GM18502 (cell line): ENCODE measurements around the gene CTNNB1.
A peak's percentile ranks its signal among the peaks of the same experiment; 100 is the strongest.

Experiments used
- ATAC-seq: cut with Tn5 transposase; IDR thresholded peaks from one replicate; pipeline ENCODE4 v1.9.1; 2021; ENCODE audit warnings: mild to moderate bottlenecking; ENCODE audit not compliant: unreplicated experiment, poor library complexity

Gene CTNNB1

GRCh38 chr3:41198950-41199865 lies at the start of gene CTNNB1:
CTNNB1 (plus strand) TSS chr3:41199505; CDS start chr3:41224069, 24,564 bp downstream.
- ATAC-seq, result peak; percentile 74

DNA sequence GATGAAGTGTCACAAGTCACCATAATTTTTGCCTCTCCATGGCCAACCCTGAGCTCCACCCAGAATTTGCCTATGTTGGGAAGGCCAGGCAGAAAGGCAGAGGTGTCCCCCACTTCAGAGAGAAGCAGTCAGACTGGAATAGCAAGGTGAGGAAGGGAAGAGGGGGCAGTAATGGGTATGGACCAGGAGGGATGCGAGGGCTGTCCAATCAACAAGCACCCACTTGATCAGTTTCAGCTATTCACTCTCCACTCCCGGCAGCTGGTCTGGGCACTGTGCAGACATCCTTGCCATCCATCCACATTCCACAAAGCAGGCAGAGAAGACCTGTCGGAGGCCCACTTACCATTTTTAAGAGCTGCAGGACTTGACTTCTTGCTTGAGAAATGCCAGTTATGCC lies 43.5 kb upstream of the CTNNB1 start:
- ATAC-seq, result no peak

DNA sequence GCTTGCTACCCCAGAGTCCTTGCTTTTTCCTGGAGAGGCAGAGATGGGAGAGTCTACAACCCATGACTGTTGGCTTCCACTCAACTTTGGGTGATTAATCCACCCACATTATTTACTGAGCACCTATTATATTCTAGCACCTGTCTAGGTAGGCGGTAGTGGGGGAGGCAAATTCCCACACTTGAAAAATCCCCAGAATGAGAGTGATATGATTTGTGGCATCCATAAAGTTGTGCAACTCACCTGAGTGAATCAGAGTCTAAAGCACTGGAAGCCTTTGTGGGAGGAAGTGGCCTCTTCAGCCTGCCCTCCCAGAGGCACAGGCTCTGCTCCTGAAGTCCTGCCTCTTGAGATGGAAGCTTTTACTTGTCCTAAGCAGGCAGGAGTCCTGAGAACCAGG lies 40.4 kb upstream of the CTNNB1 start:
- ATAC-seq, result no peak

- ATAC-seq, result no peak
Observed at GRCh38 chr3:41159588-41160189, 39.6 kb upstream of the CTNNB1 start.

GRCh38 chr3:41162541-41162940 lies 36.8 kb upstream of the CTNNB1 start:
- ATAC-seq, result no peak

- ATAC-seq, result no peak
Observed at GRCh38 chr3:41163006-41163405, 36.3 kb upstream of the CTNNB1 start.

DNA sequence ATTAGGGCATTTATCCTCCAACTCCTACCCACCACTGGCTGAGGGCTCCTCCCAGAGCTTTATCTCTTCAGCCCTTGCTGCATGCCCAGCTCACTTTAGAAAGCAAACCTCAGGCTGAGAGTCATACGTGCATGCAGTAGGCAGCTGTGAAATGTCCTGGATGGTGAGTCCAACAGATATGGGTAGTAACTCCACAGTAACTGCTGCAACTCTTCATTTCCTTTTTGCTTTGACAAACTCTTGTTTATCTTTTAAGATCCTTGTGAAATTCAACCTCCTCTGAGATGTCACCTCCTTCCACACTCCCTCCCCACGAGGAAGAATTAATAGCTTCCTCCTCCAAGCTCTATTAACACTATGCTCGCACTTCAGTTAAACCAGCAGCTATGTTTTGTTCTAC lies 35.9 kb upstream of the CTNNB1 start:
- no peak for ATAC-seq

DNA sequence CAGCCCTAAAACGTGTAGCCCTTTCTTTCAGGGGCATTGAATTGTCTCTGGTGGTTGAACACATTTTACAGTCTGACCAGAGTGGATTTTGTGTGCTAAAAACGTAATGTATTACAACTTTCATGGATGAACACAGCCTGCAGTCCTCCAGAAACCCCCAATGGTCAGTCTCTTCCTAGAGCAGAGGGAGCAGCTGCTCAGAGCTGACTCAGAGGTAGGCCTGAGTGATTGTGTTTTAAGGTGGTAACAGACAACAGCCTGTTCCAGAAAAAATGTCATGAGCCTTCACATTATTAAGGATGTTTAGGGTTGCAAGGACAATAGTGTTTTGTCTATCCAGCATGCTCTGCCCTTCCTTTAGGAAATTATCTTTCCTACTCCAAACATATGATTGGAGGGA lies 34.5 kb upstream of the CTNNB1 start:
- no peak for ATAC-seq

DNA sequence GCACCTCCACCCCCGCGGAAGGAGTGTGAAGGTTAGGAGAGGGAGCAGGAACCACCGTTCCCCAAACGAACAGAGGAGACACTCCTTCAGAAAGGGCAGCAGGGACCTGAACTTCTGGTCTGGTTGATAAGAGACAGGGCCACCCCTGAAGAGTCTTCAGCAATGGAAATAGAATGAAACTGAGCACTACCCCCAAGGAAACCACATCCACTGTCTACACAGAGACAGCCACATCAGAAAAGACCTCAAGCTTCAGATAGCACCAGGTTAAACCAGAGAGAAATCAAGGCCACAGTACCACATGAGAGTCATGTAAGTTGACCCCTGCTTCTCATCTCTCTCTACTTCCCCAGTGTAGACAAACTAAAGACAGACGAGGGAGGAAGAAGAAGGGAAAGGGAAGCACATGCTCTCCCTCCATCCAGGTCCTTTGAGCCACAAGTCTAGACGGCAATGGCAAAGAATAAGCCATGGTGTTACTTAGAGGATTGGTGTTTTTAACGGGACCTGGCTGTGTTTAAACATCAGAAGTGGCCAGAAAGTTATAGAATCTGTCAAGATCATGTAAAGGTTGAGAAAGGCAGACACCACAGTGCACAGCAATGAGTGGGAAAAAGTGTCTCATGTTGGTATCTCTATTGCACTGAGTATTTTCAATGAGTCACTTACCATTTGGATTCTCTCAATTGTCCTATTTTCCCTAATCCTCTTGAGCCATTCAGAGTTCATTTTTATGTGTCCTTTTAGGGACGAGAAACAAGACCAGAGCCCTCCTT lies 31.4 kb upstream of the CTNNB1 start:
- ATAC-seq, result no peak

DNA sequence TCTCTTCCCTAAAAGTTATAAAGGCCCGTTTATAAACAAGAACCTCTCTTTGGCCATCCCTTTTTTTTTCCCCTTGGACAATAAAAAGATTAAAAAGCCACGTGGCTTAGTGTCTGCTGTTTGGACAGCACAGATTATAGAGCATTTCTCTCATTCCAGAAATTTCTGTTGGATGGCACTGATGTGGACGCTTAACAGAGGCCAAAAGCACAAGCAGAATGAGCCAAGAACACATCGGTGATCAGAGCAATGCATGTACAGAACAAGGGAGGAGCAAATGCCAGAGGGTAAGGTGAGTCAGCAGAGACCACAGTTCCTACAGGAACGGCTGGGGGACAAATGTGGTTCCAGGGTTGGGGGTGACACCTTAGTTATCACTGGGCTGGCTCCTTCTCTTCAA lies 30.3 kb upstream of the CTNNB1 start:
- no peak for ATAC-seq

DNA sequence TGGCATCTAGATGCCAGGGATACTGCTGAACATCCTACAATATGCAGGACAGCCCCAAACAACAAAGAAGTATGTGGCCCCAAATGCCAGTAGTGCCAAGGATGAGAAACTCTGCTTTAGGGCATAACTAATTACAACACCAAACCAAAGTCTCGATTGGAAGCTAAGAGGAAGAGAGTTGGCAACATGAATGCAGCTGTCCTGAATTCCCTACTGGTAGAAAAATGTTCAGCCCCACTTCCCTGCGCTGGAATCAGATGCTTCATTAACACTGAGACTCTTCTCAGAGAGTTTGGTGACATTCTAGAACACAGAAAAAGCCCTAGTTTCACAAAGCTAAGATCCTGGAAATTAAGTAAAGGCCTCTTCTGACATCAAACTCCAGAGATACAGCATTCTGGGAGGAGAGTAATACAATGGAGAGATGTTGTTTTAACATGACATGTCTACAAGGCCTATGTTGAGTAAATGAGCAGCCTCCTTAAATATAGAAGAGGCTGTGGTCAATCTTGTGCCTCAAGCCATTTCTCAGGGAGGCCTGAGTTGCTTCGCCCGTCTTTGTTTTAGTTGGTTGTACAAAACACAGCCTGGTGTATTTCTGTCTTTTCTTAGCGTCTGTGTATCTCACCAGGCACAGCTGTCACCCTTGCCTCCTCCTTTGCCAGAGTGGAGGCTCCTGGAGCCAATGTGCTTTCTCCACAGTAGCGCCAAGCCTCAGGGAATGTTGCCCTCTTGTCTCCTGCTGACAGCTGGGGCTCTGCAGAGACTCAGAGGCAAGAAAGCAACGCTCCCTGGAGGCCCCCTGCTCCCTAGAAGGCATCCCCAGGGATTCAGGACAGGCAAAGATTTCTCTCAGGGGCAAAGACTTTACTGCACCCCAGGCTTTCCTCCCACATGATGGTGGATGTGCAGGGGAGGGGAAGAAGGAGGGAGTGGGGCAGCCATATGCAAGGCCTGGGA lies 25.1 kb upstream of the CTNNB1 start:
- no peak for ATAC-seq

- ATAC-seq, result no peak
Observed at GRCh38 chr3:41175365-41175764, 23.9 kb upstream of the CTNNB1 start.

DNA sequence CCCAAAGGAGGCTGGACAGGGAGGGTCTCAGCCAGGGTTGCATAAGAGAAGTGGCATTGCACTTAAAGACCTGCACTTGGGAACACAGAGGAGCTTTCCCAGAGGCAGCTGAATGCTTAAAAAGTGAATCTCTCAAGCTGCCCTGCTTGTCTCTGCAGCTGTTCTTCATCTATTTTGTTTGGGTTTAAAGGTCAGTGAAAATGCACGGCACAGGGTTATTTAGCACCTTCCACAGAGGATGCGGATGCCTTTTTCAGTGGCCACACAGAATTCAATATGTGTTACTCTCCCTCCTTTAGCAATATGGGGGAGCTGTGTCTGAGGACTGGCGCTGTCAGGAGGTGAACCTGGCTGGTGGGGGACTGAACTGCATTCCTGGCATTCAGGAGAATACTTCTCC lies 22.7 kb upstream of the CTNNB1 start:
- no peak for ATAC-seq

DNA sequence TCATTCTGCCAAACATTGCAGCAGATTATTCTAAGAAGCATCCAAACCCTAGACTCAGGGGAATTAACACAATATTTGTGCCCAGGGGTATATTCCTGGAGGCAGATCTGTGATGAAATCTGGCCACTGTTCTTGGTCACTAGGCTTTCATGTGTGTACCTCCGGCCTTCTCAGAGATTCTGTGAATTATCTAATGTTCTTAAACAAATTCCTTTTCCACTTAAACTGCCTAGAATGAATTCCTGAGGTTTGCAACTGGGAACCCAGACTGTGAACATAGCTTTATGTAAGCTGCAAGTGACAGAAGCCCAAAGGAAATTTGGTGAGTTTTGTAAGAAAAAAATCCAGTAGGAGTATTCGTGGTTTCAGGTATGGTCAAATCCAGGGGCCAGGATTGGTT lies 20.7 kb upstream of the CTNNB1 start:
- ATAC-seq, result no peak

- no peak for ATAC-seq
Observed at GRCh38 chr3:41180396-41180795, 18.9 kb upstream of the CTNNB1 start.

DNA sequence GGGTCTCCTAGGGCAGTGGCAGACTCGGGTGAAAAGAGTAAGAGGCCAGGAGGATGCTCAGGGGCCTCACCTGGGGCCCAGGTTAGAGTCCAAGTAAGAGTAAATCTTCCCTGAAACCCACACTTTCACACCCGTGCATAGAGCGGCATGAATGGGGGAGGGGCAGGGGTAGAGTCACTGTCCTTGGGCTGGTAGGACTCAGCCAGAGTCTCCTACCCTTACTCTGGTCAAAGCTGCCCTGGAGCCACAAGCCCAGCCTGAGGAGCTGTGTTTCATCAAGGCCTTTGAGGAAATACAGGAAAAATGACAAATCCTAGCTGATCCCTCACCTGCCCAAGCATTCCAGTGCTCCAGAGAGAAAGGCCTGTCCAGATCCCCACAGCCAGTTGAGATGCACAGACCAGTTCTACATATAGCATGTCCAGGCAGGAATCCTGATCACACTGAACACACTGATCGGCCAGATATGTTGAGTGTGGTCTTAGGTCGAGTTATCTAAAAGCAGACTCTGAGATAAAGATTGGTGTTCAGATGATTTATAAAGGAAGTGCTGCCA lies 16.7 kb upstream of the CTNNB1 start:
- no peak for ATAC-seq

- ATAC-seq, result no peak
Observed at GRCh38 chr3:41184394-41184793, 14.9 kb upstream of the CTNNB1 start.

GRCh38 chr3:41186297-41186696 lies 13.0 kb upstream of the CTNNB1 start:
- no peak for ATAC-seq

- ATAC-seq, result no peak
Observed at GRCh38 chr3:41188306-41188705, 11.0 kb upstream of the CTNNB1 start.
